ENCODE measurements around the gene EIF4EBP3.

The EIF4EBP3 gene

GRCh38 chr5:140557136-140557805 lies 9.8 kb downstream of the EIF4EBP3 start, which contains the start of gene SRA1:
Gene SRA1 (minus strand): TSS chr5:140557473. CDS start chr5:140557452, 21 bp downstream.
- peak; percentile 79 for DNase-seq

- no peak for DNase-seq
Measured at GRCh38 chr5:140557965-140558364, 10.5 kb downstream of the EIF4EBP3 start.

- DNase-seq: no peak
Measured at GRCh38 chr5:140558542-140558941, 11.1 kb downstream of the EIF4EBP3 start.

- no peak for DNase-seq
Measured at GRCh38 chr5:140560227-140560626, 12.8 kb downstream of the EIF4EBP3 start.

GRCh38 chr5:140561753-140562523 lies 14.5 kb downstream of the EIF4EBP3 start:
- DNase-seq: no peak

GRCh38 chr5:140563596-140563995 lies 16.1 kb downstream of the EIF4EBP3 start:
- no peak for DNase-seq

- DNase-seq: peak; percentile 96
Measured at GRCh38 chr5:140564196-140565023, 16.9 kb downstream of the EIF4EBP3 start, which contains the start of the genes APBB3 and SLC35A4. Gene APBB3 (minus strand): TSS chr5:140564598. CDS start chr5:140564245, 353 bp downstream. Gene SLC35A4 (plus strand): TSS chr5:140564828. CDS start chr5:140567170, 2,342 bp downstream.

GRCh38 chr5:140565024-140565779 lies 17.7 kb downstream of the EIF4EBP3 start:
- DNase-seq: no peak

GRCh38 chr5:140565780-140566095 lies 18.3 kb downstream of the EIF4EBP3 start:
- no peak for DNase-seq

GRCh38 chr5:140566665-140567064 lies 19.2 kb downstream of the EIF4EBP3 start:
- DNase-seq: no peak

- DNase-seq: no peak
Measured at GRCh38 chr5:140567136-140567818, 19.8 kb downstream of the EIF4EBP3 start.

- no peak for DNase-seq
Measured at GRCh38 chr5:140567871-140568270, 20.4 kb downstream of the EIF4EBP3 start.

- DNase-seq: no peak
Measured at GRCh38 chr5:140568443-140569063, 21.1 kb downstream of the EIF4EBP3 start.

GRCh38 chr5:140569197-140569596 lies 21.7 kb downstream of the EIF4EBP3 start:
- DNase-seq: no peak

GRCh38 chr5:140570058-140570457 lies 22.6 kb downstream of the EIF4EBP3 start:
- no peak for DNase-seq

GRCh38 chr5:140570488-140570887 lies 23.0 kb downstream of the EIF4EBP3 start:
- no peak for DNase-seq

GRCh38 chr5:140571105-140571504 lies 23.6 kb downstream of the EIF4EBP3 start:
- no peak for DNase-seq

GRCh38 chr5:140573683-140574082 lies 26.2 kb downstream of the EIF4EBP3 start:
- no peak for DNase-seq

- no peak for DNase-seq
Measured at GRCh38 chr5:140574165-140574564, 26.7 kb downstream of the EIF4EBP3 start.

GRCh38 chr5:140575309-140575708 lies 27.8 kb downstream of the EIF4EBP3 start:
- no peak for DNase-seq

- DNase-seq: no peak
Measured at GRCh38 chr5:140576776-140577201, 29.3 kb downstream of the EIF4EBP3 start.

Data from activated gamma-delta T cell treated with Interleukin-2 at 50 U/mL for 16 hours (primary cell).